Measurements from ENCODE around the gene CCDC157. TPM values are rescaled to one million over a fixed set of nuclear protein-coding genes. Genes with fewer than 3 reads are reported as not detected.

CCDC157 gene
- total RNA-seq: 1.8 and 4.2 TPM in 2 replicates

GRCh38 chr22:30356449-30357235 lies at the start of gene CCDC157, which contains the start of gene SF3A1:
Gene CCDC157, plus strand, starts transcription at chr22:30357007. Its CDS starts 8,994 bp downstream, at chr22:30366001.
Gene SF3A1, minus strand, starts transcription at chr22:30356894. Its CDS starts 102 bp downstream, at chr22:30356792.

GRCh38 chr22:30326706-30327362 lies 30.0 kb upstream of the CCDC157 start, which contains the start of gene TBC1D10A:
Gene TBC1D10A, minus strand, starts transcription at chr22:30326941. Its CDS starts 60 bp downstream, at chr22:30326881.

GRCh38 chr22:30386960-30387827 lies 30.4 kb downstream of the CCDC157 start, which contains the start of gene RNF215:
Gene RNF215, minus strand, starts transcription at chr22:30387411. Its CDS starts 98 bp downstream, at chr22:30387313.

GRCh38 chr22:30396871-30397655 lies 40.3 kb downstream of the CCDC157 start, which contains the start of gene SEC14L2:
Gene SEC14L2, plus strand, starts transcription at chr22:30397018. Its CDS starts 99 bp downstream, at chr22:30397117.

GRCh38 chr22:30425616-30426387 lies 69.0 kb downstream of the CCDC157 start, which contains the start of gene MTFP1:
Gene MTFP1, plus strand, starts transcription at chr22:30425768. Its CDS starts 112 bp downstream, at chr22:30425880.

Small RNA genes lying within 50 kb of the gene (small RNA-seq; reads per million reads assigned to genes)
- gene AC004832.3 (not detected), gene RNU6-564P (not detected)

Other genes with a start within 250 kb of the CCDC157 start
- 0.19 and 0.33 TPM in 2 replicates for gene LIF, start 110.2 kb upstream of the CCDC157 start, total RNA-seq
- gene OSM, start 90.2 kb upstream of the CCDC157 start, total RNA-seq: not detected in 2 replicates
- gene CASTOR1, start 67.5 kb upstream of the CCDC157 start, total RNA-seq: 8.9 and 10.8 TPM in 2 replicates
- 12.6 and 15.4 TPM in 2 replicates for gene TBC1D10A, start 30.1 kb upstream of the CCDC157 start, total RNA-seq
- 39.2 and 52.1 TPM in 2 replicates for gene SF3A1, start 113 bp upstream of the CCDC157 start, total RNA-seq
- 22.4 and 23.5 TPM in 2 replicates for gene RNF215, start 30.4 kb downstream of the CCDC157 start, total RNA-seq
- 26.8 and 34.2 TPM in 2 replicates for gene SEC14L2, start 40.0 kb downstream of the CCDC157 start, total RNA-seq
- 31.4 and 35.9 TPM in 2 replicates for gene MTFP1, start 68.8 kb downstream of the CCDC157 start, total RNA-seq
- gene SEC14L3, start 115.0 kb downstream of the CCDC157 start, total RNA-seq: not detected in 2 replicates
- not detected in 2 replicates for gene SEC14L4, start 148.7 kb downstream of the CCDC157 start, total RNA-seq
- 0.19 TPM in 1 of 2 replicates, not detected in the other for gene SEC14L6, start 189.7 kb downstream of the CCDC157 start, total RNA-seq
- not detected in 2 replicates for gene GAL3ST1, start 217.7 kb downstream of the CCDC157 start, total RNA-seq
- 88.1 and 90.5 TPM in 2 replicates for gene PES1, start 234.9 kb downstream of the CCDC157 start, total RNA-seq

All from vein endothelial cell (primary cell).